VCaP (cell line): Measurements from ENCODE around the gene AUTS2.

Source experiments
- H3K27ac ChIP-seq: fragments of 450-650 bp; 2 replicates; pipeline ENCODE4 v1.5.1; 2017
- CTCF ChIP-seq: fragments of 450-650 bp; conservative IDR thresholded peaks from 2 replicates; pipeline ENCODE4 v1.5.1; 2017; ENCODE audit warnings: mild to moderate bottlenecking, moderate library complexity

AUTS2 gene

GRCh38 chr7:70673778-70674570 lies 1075.7 kb downstream of the AUTS2 start:
- no peak overlapping the region for H3K27ac ChIP-seq
- TF ChIP-seq CTCF: no peak

- no peak for TF ChIP-seq CTCF
Measured at GRCh38 chr7:70674571-70675010, 1076.3 kb downstream of the AUTS2 start.

GRCh38 chr7:70676243-70676642 lies 1078.0 kb downstream of the AUTS2 start:
- no peak for TF ChIP-seq CTCF
- no peak overlapping the region for H3K27ac ChIP-seq

More at GRCh38 chr7:70674571-70675010, 1076.3 kb downstream of the AUTS2 start:
- H3K27ac ChIP-seq: no peak overlapping the region

- no peak for TF ChIP-seq CTCF
- no peak overlapping the region for H3K27ac ChIP-seq
Measured at GRCh38 chr7:70678621-70679251, 1080.5 kb downstream of the AUTS2 start.

GRCh38 chr7:70679661-70680060 lies 1081.4 kb downstream of the AUTS2 start:
- H3K27ac ChIP-seq: no peak overlapping the region
- no peak for TF ChIP-seq CTCF

- TF ChIP-seq CTCF: no peak
- H3K27ac ChIP-seq: no peak overlapping the region
Measured at GRCh38 chr7:70680306-70680705, 1082.0 kb downstream of the AUTS2 start.

GRCh38 chr7:70680743-70681468 lies 1082.6 kb downstream of the AUTS2 start:
- TF ChIP-seq CTCF: no peak
- H3K27ac ChIP-seq: no peak overlapping the region
